CD1c-positive myeloid dendritic cell (primary cell): Measurements from ENCODE around the gene CNOT4.
A peak's percentile ranks its signal among the peaks of the same experiment; 100 is the strongest.

Source experiments
- DNase-seq: peaks from one replicate; pipeline ENCODE4 v3.0.0-alpha.2; 2016; ENCODE audit errors: extremely low spot score

Gene CNOT4, protein sequence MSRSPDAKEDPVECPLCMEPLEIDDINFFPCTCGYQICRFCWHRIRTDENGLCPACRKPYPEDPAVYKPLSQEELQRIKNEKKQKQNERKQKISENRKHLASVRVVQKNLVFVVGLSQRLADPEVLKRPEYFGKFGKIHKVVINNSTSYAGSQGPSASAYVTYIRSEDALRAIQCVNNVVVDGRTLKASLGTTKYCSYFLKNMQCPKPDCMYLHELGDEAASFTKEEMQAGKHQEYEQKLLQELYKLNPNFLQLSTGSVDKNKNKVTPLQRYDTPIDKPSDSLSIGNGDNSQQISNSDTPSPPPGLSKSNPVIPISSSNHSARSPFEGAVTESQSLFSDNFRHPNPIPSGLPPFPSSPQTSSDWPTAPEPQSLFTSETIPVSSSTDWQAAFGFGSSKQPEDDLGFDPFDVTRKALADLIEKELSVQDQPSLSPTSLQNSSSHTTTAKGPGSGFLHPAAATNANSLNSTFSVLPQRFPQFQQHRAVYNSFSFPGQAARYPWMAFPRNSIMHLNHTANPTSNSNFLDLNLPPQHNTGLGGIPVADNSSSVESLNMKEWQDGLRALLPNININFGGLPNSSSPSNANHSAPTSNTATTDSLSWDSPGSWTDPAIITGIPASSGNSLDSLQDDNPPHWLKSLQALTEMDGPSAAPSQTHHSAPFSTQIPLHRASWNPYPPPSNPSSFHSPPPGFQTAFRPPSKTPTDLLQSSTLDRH

DNA sequence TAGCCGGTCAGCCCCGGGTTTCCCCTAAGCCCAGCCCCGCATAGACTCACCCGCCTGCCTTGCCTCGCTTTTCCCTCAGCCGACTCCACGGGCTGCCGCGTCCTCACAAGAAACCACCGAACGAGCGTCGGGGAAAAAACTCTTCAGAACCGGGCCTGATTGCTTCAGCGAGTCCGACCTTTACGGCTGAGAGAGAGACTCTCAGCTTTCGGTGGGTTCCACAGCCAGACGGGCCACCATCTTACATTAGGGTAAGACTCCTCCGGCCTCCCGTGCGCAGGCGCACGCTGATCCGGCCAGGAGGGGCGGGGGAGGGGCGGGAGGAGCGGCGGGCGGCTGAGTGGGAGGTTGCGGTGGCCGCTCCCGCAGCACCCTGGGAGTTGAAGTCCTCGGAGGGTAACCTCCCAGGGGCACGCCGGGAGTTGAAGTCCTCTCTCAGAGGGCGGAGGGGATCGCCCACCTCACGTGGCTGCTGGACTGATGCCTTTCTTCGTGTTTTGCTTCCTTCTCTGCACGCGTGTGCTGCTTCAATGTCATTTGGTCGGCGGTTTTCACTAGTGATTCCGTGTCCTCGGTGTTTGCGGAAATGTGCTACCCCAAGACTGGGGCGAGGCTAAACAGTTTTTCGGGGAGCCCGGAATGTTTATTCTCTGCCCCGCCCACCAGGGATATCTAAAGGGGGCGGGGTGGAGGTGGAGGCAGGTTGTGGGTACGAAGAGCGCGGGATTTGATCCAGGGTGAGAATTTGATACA lies at the start of gene CNOT4:
Gene CNOT4, minus strand, starts transcription at position 264 of the 753 bp plus-strand sequence. CDS start 71,771 bp downstream, outside the sequence.
- peak; percentile 98 for DNase-seq

- DNase-seq: no peak
These were observed 49.0 kb upstream of the CNOT4 start for GRCh38 chr7:135558881-135559280.

DNA sequence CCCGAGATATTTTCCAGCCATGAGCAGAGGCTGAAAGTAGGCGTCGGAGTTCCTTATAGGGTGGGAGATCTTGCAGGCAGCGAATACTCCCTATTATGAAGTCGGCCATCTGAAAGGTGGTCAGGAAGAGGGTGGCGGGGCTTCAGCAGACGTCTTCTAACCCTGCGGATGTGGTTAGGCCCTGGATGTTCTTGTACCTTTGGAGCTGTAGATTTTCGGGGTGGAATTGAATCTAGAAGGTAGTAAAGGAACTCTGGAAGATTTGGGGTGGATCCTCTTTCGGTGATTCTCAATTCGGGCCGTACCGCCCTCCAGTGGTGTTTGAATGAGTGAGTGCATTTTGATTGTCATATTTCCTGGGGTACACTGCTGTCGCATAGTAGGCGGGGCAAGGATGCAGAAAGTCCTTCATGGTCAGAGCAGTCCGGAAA lies 48.5 kb upstream of the CNOT4 start:
- DNase-seq: peak; percentile 81

GRCh38 chr7:135557455-135558336 lies 47.8 kb upstream of the CNOT4 start, which contains the start of gene NUP205:
Gene NUP205, plus strand, starts transcription at chr7:135557917. Its CDS starts 28 bp downstream, at chr7:135557945.
- DNase-seq: peak; percentile 80

DNA sequence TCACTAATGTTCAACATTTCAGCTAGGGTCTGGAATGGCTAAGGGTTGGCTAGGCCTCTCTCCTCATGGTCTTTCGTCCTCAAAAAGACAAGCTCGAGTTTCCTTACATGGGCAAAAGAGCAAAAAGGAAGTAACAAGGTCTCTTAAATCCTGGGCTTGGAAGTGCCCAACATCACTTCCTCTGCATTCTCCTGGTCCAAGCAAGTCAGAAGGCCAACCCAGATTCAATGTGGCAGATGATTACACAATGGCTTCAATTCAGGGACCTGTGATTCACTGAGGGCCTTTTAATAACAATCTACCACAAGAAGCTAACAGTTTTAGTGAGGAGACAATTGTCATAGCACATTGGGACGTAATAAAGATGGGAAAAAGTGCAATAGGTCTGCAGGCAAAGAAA lies 43.4 kb upstream of the CNOT4 start:
- DNase-seq: no peak

- no peak for DNase-seq
These were observed 42.2 kb upstream of the CNOT4 start for GRCh38 chr7:135552148-135552547.

- no peak for DNase-seq
These were observed 40.3 kb upstream of the CNOT4 start for GRCh38 chr7:135550196-135550595.

- DNase-seq: no peak
These were observed 31.1 kb upstream of the CNOT4 start for GRCh38 chr7:135541029-135541428.

DNA sequence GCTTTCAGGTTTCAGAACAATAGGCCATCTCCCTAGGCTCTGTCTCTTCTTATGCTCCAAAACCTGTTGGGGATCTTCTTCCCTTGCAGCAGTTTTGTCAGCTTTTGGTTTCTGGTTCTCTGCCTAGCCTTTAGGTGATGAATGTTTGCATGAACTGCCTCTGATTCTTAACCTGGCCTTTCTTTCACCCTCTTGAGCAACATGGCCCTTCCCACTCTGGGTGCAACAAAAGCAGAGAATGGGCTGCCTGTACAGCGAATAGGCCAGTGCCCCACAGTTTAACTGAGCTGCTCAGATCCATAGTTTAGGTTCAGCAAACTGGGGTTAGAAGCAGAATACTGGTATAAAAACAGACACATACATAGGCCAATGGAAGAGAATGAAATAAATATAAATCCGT lies 29.7 kb upstream of the CNOT4 start:
- no peak for DNase-seq

DNA sequence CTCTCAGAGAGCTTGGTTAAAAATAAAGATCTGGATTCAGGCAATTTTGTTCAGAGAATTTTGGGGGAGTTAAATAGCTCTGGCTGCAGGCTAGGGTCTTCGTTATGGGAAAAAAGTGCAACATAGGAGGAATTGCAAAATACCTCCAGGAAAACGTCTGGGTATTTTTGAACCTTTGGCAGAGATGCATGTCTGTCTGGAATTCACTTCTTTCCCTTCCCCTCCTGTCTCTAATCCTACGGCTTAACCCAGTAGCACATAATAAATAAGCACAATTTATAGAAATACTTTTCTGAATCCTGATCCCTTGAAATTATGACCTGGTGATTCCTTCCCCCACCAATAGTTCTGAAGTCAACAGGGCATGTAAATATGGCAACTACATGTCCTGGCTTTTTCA lies 28.5 kb upstream of the CNOT4 start:
- no peak for DNase-seq

GRCh38 chr7:135537905-135538304 lies 28.0 kb upstream of the CNOT4 start:
- DNase-seq: peak; percentile 20

GRCh38 chr7:135537453-135537852 lies 27.6 kb upstream of the CNOT4 start:
- DNase-seq: no peak

GRCh38 chr7:135536150-135536549 lies 26.2 kb upstream of the CNOT4 start:
- peak; percentile 15 for DNase-seq

GRCh38 chr7:135527025-135527424 lies 17.1 kb upstream of the CNOT4 start:
- no peak for DNase-seq

DNA sequence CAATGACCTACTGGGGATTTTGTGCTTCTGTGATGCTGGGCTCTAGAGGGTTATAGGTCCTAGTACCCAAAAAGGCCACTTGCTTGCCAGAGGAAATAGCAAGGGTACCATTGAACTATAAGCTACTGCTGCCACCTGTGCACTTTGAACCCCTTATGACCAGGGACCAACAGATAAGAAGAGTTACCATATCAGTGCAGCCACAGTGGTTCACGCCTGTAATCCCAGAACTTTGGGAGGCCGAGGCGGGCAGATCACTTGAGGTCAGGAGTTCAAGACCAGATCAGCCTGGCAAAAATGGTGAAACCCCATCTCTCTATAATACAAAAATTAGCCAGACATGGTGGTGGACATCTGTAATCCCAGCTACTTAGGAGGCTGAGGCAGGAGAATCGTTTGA lies 15.5 kb upstream of the CNOT4 start:
- DNase-seq: no peak

DNA sequence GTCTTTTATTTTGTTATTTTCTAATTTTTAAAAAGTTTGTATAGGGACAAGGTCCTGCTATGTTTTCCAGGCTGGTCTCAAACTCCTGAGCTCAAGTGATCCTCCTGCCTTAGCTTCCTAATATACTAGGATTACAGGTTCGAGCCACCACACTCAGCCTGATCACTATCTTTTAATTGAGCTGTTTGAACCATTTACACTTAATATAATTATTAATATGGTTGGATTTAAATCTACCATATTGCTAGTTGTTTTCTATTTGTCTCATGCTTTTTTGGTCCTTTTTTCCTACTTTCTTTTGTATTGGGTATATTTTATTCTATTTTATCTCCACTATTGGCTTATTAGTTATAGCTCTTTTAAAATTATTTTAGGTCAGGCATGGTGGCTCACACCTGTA lies 13.2 kb upstream of the CNOT4 start:
- DNase-seq: no peak

- no peak for DNase-seq
These were observed 12.6 kb upstream of the CNOT4 start for GRCh38 chr7:135522509-135522908.

DNA sequence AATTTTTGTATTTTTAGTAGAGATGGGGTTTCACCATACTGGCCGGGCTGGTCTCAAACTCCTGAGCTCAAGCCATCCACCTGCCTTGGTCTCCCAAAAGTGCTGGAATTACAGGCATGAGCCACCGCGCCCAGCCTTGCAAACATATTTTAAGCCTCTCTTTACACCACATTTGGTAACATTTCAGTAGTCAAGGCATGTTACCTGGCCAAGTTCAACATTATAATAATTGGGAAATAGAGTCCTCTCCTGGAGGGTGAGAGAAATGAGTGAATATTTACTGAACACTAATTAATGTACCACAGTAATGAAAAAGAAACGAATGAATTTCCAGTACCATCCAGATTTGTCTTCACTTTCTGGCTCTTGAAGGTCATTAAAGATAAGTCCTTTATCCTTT lies 10.0 kb upstream of the CNOT4 start:
- DNase-seq: no peak

DNA sequence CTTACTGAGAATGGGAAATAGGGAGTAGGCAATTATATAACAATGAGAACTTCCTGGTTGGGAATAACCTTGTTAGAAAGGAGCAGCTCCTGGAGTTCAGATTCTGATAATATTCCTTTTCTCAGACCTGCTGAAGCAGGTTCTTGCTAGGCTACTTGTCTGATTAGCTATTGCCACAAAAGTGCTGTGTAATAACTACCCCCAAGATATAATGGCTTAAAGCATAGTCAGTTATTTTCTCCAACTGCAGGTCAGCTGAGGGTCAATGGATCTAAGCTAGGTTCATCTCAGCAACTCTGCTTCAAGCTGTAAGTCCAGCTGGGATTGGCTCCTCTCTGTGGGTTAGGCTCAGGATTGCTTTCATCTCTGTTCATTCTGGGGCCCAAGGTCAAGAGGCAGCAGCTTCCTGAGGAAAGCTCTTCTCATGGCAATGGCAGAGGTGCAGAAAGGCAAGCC lies 9.4 kb upstream of the CNOT4 start:
- DNase-seq: no peak

GRCh38 chr7:135518748-135519147 lies 8.8 kb upstream of the CNOT4 start:
- no peak for DNase-seq

DNA sequence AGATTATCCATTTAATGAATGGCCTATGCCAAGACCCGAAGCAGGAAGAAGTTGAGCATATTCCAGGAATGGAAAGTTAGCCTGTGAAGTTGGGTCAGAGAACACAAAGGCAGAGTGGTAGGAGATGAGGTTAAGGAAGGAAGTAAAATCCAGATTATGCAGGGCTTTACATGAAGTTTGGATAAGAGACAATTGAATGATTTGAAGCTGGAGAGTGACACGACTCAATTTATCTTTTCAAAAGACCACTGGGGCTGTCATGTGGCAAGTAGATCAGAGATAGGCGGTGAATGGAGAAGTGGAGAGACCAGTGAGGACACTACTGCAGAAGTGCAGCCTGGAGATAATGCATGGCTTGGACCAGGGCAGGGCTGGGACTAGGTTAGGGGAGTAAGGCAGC lies 7.2 kb upstream of the CNOT4 start:
- DNase-seq: no peak
